Endothelial cell (in vitro differentiated cells): ENCODE measurements around the gene DOHH. TPM values are rescaled to one million over a fixed set of nuclear protein-coding genes. Genes with fewer than 3 reads are reported as not detected.

ENCODE experiments used
- DNase-seq: peaks from one replicate; pipeline ENCODE4 v3.0.0; 2021; ENCODE audit warnings: low spot score
- H3K27ac Mint-ChIP-seq: one replicate; pipeline ENCODE4 v1.8.0; 2021; ENCODE audit warnings: mixed read lengths, inconsistent platforms; ENCODE audit not compliant: unreplicated experiment
- H3K27me3 Mint-ChIP-seq: one replicate; pipeline ENCODE4 v1.8.0; 2021; ENCODE audit warnings: mild to moderate bottlenecking, moderate library complexity, mixed read lengths, inconsistent platforms; ENCODE audit not compliant: unreplicated experiment
- H3K36me3 Mint-ChIP-seq: one replicate; pipeline ENCODE4 v1.8.0; 2021; ENCODE audit warnings: mild to moderate bottlenecking, low read depth, mixed read lengths, inconsistent platforms; ENCODE audit not compliant: unreplicated experiment
- H3K4me1 Mint-ChIP-seq: one replicate; pipeline ENCODE4 v1.8.0; 2021; ENCODE audit warnings: mild to moderate bottlenecking, mixed read lengths, inconsistent platforms; ENCODE audit not compliant: unreplicated experiment
- H3K4me3 Mint-ChIP-seq: one replicate; pipeline ENCODE4 v1.8.0; 2021; ENCODE audit warnings: mild to moderate bottlenecking, mixed read lengths, inconsistent platforms; ENCODE audit not compliant: unreplicated experiment
- H3K9me3 Mint-ChIP-seq: one replicate; pipeline ENCODE4 v1.8.0; 2021; ENCODE audit warnings: mixed read lengths, inconsistent platforms; ENCODE audit not compliant: unreplicated experiment
- CTCF ChIP-seq: fragments of 200-600 bp; sonication (generic); IDR thresholded peaks from one replicate; pipeline ENCODE4 v1.5.0; 2021; ENCODE audit warnings: antibody characterized with exemption; ENCODE audit not compliant: unreplicated experiment
- total RNA-seq: library from RNA; stranded (reverse); fragmentation: NEBNext Ultra II Directional; extraction: Animal tissue kit (Norgen Biotek cat#: 25700); gene quantifications from one replicate; pipeline ENCODE4 v1.2.1, GENCODE V29; 2021; ENCODE audit not compliant: unreplicated experiment

Gene DOHH
- total RNA-seq, 1 donor from 2014 or later: 8.7 TPM

GRCh38 chr19:3515891-3516422 lies 15.5 kb upstream of the DOHH start:
- peaks cover 5% of the 10 kb centered on the region for H3K36me3 Mint-ChIP-seq
- no peak overlapping the region for H3K4me3 Mint-ChIP-seq
- no peak overlapping the region for H3K27ac Mint-ChIP-seq
- no peaks in the 10 kb centered on the region for H3K4me1 Mint-ChIP-seq
- peaks cover 7% of the 10 kb centered on the region for H3K27me3 Mint-ChIP-seq
- no peak for DNase-seq
- TF ChIP-seq CTCF: no peak
- no peaks in the 10 kb centered on the region for H3K9me3 Mint-ChIP-seq

GRCh38 chr19:3514930-3515329 lies 14.5 kb upstream of the DOHH start:
- H3K9me3 Mint-ChIP-seq: no peaks in the 10 kb centered on the region
- DNase-seq: no peak
- H3K4me1 Mint-ChIP-seq: no peaks in the 10 kb centered on the region
- no peak overlapping the region for H3K4me3 Mint-ChIP-seq
- no peak overlapping the region for H3K27ac Mint-ChIP-seq
- peaks cover 7% of the 10 kb centered on the region for H3K27me3 Mint-ChIP-seq
- peaks cover 10% of the 10 kb centered on the region for H3K36me3 Mint-ChIP-seq
- no peak for TF ChIP-seq CTCF

- H3K9me3 Mint-ChIP-seq: no peaks in the 10 kb centered on the region
- no peak overlapping the region for H3K4me3 Mint-ChIP-seq
- H3K4me1 Mint-ChIP-seq: no peaks in the 10 kb centered on the region
- TF ChIP-seq CTCF: no peak
- no peak for DNase-seq
- H3K36me3 Mint-ChIP-seq: peaks cover 20% of the 10 kb centered on the region
- peaks cover 9% of the 10 kb centered on the region for H3K27me3 Mint-ChIP-seq
- no peak overlapping the region for H3K27ac Mint-ChIP-seq
Observed at GRCh38 chr19:3513229-3514140, 13.0 kb upstream of the DOHH start.

GRCh38 chr19:3512562-3513228 lies 12.2 kb upstream of the DOHH start:
- Mint-ChIP-seq H3K36me3 (peaks cover 20% of the 10 kb centered on the region), H3K27ac (peak overlapping the region; percentile 30), H3K9me3 (no peaks in the 10 kb centered on the region), H3K4me1 (no peaks in the 10 kb centered on the region), H3K4me3 (no peak overlapping the region), H3K27me3 (peaks cover 5% of the 10 kb centered on the region)
- DNase-seq: no peak
- no peak for TF ChIP-seq CTCF
